Right lobe of liver (tissue), 6 donors: ENCODE data around the gene TMEM176A. TPM values are rescaled to one million over a fixed set of nuclear protein-coding genes. Genes with fewer than 3 reads are reported as not detected.
A peak's percentile ranks its signal among the peaks of the same experiment; 100 is the strongest.

ENCODE experiments used
- ATAC-seq, 4 donors: fragments of 200-7000 bp; cut with Tn5 transposase; one replicate each; pipeline ENCODE4 v1.9.1; 2020; ENCODE audit warnings: mild to moderate bottlenecking in 4 of 4, moderate library complexity in 4 of 4
- DNase-seq, 3 donors: peaks; one replicate each; pipeline ENCODE4 v3.0.0-alpha.2; 2020
- H3K27ac ChIP-seq, 3 donors: fragments of 200-600 bp; one replicate each; pipeline ENCODE4 v1.8.0; 2022
- H3K27me3 ChIP-seq, 2 donors: fragments of 200-600 bp; one replicate each; pipeline ENCODE4 v1.8.0; 2022
- H3K36me3 ChIP-seq, 4 donors: fragments of 200-600 bp; sonication (generic) in 1 of 4; one replicate each; pipeline versions ENCODE4 v1.5.1 to v1.8.0; 2017 to 2022; ENCODE audit warnings: control low read depth in 1 of 4
- H3K4me1 ChIP-seq, 4 donors: fragments of 200-600 bp; sonication (generic) in 1 of 4; one replicate each; pipeline versions ENCODE4 v1.5.1 to v1.8.0; 2017 to 2022; ENCODE audit warnings: control low read depth in 1 of 4
- H3K4me3 ChIP-seq, 3 donors: fragments of 200-600 bp; one replicate each; pipeline ENCODE4 v1.8.0; 2022
- H3K9me3 ChIP-seq, 4 donors: fragments of 200-600 bp; sonication (generic) in 1 of 4; one replicate each; pipeline versions ENCODE4 v1.5.1 to v1.8.0; 2017 to 2022; ENCODE audit warnings: control low read depth in 1 of 4
- CTCF ChIP-seq, 4 donors: fragments of 200-600 bp in 3 of 4; fragments of 450-650 bp in 1 of 4; IDR thresholded peaks; one replicate each; pipeline versions ENCODE4 v1.5.1 to v1.8.0; 2016 to 2022; ENCODE audit warnings: antibody characterized with exemption in 4 of 4, mild to moderate bottlenecking in 2 of 4
- POLR2A ChIP-seq: fragments of 450-650 bp; IDR thresholded peaks from one replicate; pipeline ENCODE4 v1.6.1; 2017; ENCODE audit warnings: antibody characterized with exemption, mild to moderate bottlenecking
- WGBS: methylation state at CpG from one replicate; pipeline ENCODE4 v1.1.6; 2018; ENCODE audit warnings: low coverage, low lambda C conversion rate; ENCODE audit not compliant: insufficient coverage; ENCODE audit errors: missing lambda C conversion rate; 5-methylcytosine and 5-hydroxymethylcytosine counted together
- intact Hi-C, 2 donors: fragments of 100-400 bp; cut with DNase I; formaldehyde crosslinking; loops; one replicate each; pipeline versions ENCODE4 v1.11.2 to v1.14.1; 2022
- total RNA-seq, 6 experiments: library from RNA; depleted of rRNA in 2 of 6; stranded (reverse); fragments of >200 nt in 2 of 6; fragmentation: NEBNext Ultra II Directional in 3 of 6; extraction: Animal tissue kit (Norgen Biotek cat#: 25700) in 3 of 6; gene quantifications; one replicate each; pipeline versions ENCODE4 v1.1.0 to v1.2.4, GENCODE V29; 2016 to 2023
- donor health status: DM: no; HTN: yes; CAD: no.
- donor health status: DM: no; HTN: no; CAD: no.
- donor health status: DM: no; HTN: no; CAD: no.
- donor health status: DM: no; HTN: yes; CAD: no.
- donor health status: DM: no; HTN: yes; CAD: no.

The TMEM176A gene
- total RNA-seq, 6 experiments from 2014 or later = 441 to 1,033 (median 702) TPM

GRCh38 chr7:150829426-150829825, 28.9 kb downstream of the TMEM176A start:
- WGBS = 20% methylated on average over 1 of the region's 1 CpG
- H3K27me3 ChIP-seq = no peaks in the 10 kb centered on the region
- no peaks in the 10 kb centered on the region for H3K9me3 ChIP-seq
- H3K27ac ChIP-seq = no peak overlapping the region
- DNase-seq (no peak), ATAC-seq (peak in 1 of 4 donors; percentile 38)
- no peak overlapping the region for H3K4me3 ChIP-seq
- H3K36me3 ChIP-seq = no peaks in the 10 kb centered on the region
- H3K4me1 ChIP-seq = peaks cover 0 to 37% (median 7%) of the 10 kb centered on the region in 4 donors
- intact Hi-C loops = no loop called here
- TF ChIP-seq CTCF (IDR thresholded peaks at IDR 0.05) (no peak), POLR2A (no peak)

- Histone ChIP-seq H3K4me1 (peaks cover 0 to 22% (median under 1%) of the 10 kb centered on the region in 4 donors), H3K9me3 (no peaks in the 10 kb centered on the region), H3K36me3 (no peaks in the 10 kb centered on the region), H3K4me3 (no peak overlapping the region), H3K27me3 (no peaks in the 10 kb centered on the region), H3K27ac (no peak overlapping the region)
- peak; percentile 62 to 89 (median 72) for ATAC-seq
- WGBS = 0% methylated on average over 1 of the region's 1 CpG
- peak in 2 of 3 donors; percentile 65 to 83 for DNase-seq
- intact Hi-C loops = no loop called here
- TF ChIP-seq CTCF (IDR thresholded peaks at IDR 0.05) (no peak), POLR2A (no peak)
Measured at GRCh38 chr7:150830937-150831336, 30.4 kb downstream of the TMEM176A start.

- DNase-seq = no peak
- TF ChIP-seq CTCF (IDR thresholded peaks at IDR 0.05) (no peak), POLR2A (no peak)
- no peaks in the 10 kb centered on the region for H3K9me3 ChIP-seq
- ATAC-seq = no peak
- intact Hi-C loops = no loop called here
- no peak overlapping the region for H3K27ac ChIP-seq
- H3K4me1 ChIP-seq = peaks cover 0 to 16% (median 0%) of the 10 kb centered on the region in 4 donors
- H3K4me3 ChIP-seq = no peak overlapping the region
- no peaks in the 10 kb centered on the region for H3K27me3 ChIP-seq
- 60% methylated on average over 1 of the region's 1 CpG for WGBS
- H3K36me3 ChIP-seq = no peaks in the 10 kb centered on the region
Measured at GRCh38 chr7:150831851-150832250, 31.3 kb downstream of the TMEM176A start.

- 71% methylated on average over 1 of the region's 1 CpG for WGBS
- Histone ChIP-seq H3K27ac (no peak overlapping the region), H3K36me3 (no peaks in the 10 kb centered on the region), H3K9me3 (no peaks in the 10 kb centered on the region), H3K27me3 (no peaks in the 10 kb centered on the region), H3K4me1 (peaks cover 0 to 10% (median 0%) of the 10 kb centered on the region in 4 donors), H3K4me3 (no peak overlapping the region)
- ATAC-seq = no peak
- DNase-seq = no peak
- intact Hi-C loops = no loop called here
- TF ChIP-seq POLR2A = no peak
- TF ChIP-seq CTCF (IDR thresholded peaks at IDR 0.05) = no peak
Measured at GRCh38 chr7:150835019-150835418, 34.5 kb downstream of the TMEM176A start.
